Measurements from ENCODE around the gene ZC3H10. TPM values are rescaled to one million over a fixed set of nuclear protein-coding genes. Genes with fewer than 3 reads are reported as not detected.

Gene ZC3H10
- total RNA-seq, 1 experiment from 2014 or later = 3.1 TPM

Other genes with a start within 250 kb of the ZC3H10 start
- gene PYM1, start 190.4 kb upstream of the ZC3H10 start, total RNA-seq (2014; rRNA removed; shearing (Covaris generic)) = 21.7 and 22.0 TPM in 2 replicates
- 16.9 and 23.6 TPM in 2 replicates for gene DGKA, start 187.1 kb upstream of the ZC3H10 start, total RNA-seq (2014; rRNA removed; shearing (Covaris generic))
- gene PMEL, start 152.2 kb upstream of the ZC3H10 start, total RNA-seq (2014; rRNA removed; shearing (Covaris generic)) = 0.84 and 1.1 TPM in 2 replicates
- gene CDK2, start 151.4 kb upstream of the ZC3H10 start, total RNA-seq (2014; rRNA removed; shearing (Covaris generic)) = 54.7 and 85.4 TPM in 2 replicates
- 39.2 and 45.1 TPM in 2 replicates for gene RAB5B, start 144.2 kb upstream of the ZC3H10 start, total RNA-seq (2014; rRNA removed; shearing (Covaris generic))
- gene SUOX, start 121.0 kb upstream of the ZC3H10 start, total RNA-seq (2014; rRNA removed; shearing (Covaris generic)) = 10.7 and 13.6 TPM in 2 replicates
- gene IKZF4, start 97.2 kb upstream of the ZC3H10 start, total RNA-seq (2014; rRNA removed; shearing (Covaris generic)) = 0.78 and 1.8 TPM in 2 replicates
- gene RPS26, start 76.3 kb upstream of the ZC3H10 start, total RNA-seq (2014; rRNA removed; shearing (Covaris generic)) = 1,489 and 2,299 TPM in 2 replicates
- 3.0 and 5.4 TPM in 2 replicates for gene ERBB3, start 38.1 kb upstream of the ZC3H10 start, total RNA-seq (2014; rRNA removed; shearing (Covaris generic))
- gene PA2G4, start 13.7 kb upstream of the ZC3H10 start, total RNA-seq (2014; rRNA removed; shearing (Covaris generic)) = 184 and 190 TPM in 2 replicates
- gene RPL41, start 1.6 kb upstream of the ZC3H10 start, total RNA-seq (2014; rRNA removed; shearing (Covaris generic)) = 2,792 and 3,380 TPM in 2 replicates
- 179 and 193 TPM in 2 replicates for gene ESYT1, start 10.0 kb downstream of the ZC3H10 start, total RNA-seq (2014; rRNA removed; shearing (Covaris generic))
- gene MYL6B, start 34.3 kb downstream of the ZC3H10 start, total RNA-seq (2014; rRNA removed; shearing (Covaris generic)) = 62.7 and 64.5 TPM in 2 replicates
- 3,182 and 3,310 TPM in 2 replicates for gene MYL6, start 40.1 kb downstream of the ZC3H10 start, total RNA-seq (2014; rRNA removed; shearing (Covaris generic))
- 29.8 and 35.7 TPM in 2 replicates for gene SMARCC2, start 71.2 kb downstream of the ZC3H10 start, total RNA-seq (2014; rRNA removed; shearing (Covaris generic))
- gene RNF41, start 103.7 kb downstream of the ZC3H10 start, total RNA-seq (2014; rRNA removed; shearing (Covaris generic)) = 31.4 and 37.7 TPM in 2 replicates
- 68.1 and 72.1 TPM in 2 replicates for gene NABP2, start 106.1 kb downstream of the ZC3H10 start, total RNA-seq (2014; rRNA removed; shearing (Covaris generic))
- 0.36 TPM in 1 of 2 replicates, not detected in the other for gene SLC39A5, start 111.8 kb downstream of the ZC3H10 start, total RNA-seq (2014; rRNA removed; shearing (Covaris generic))
- gene ANKRD52, start 140.1 kb downstream of the ZC3H10 start, total RNA-seq (2014; rRNA removed; shearing (Covaris generic)) = 8.7 and 10.6 TPM in 2 replicates
- gene COQ10A, start 148.7 kb downstream of the ZC3H10 start, total RNA-seq (2014; rRNA removed; shearing (Covaris generic)) = 7.6 and 10.1 TPM in 2 replicates
- 89.0 and 110 TPM in 2 replicates for gene CS, start 182.1 kb downstream of the ZC3H10 start, total RNA-seq (2014; rRNA removed; shearing (Covaris generic))
- gene CNPY2, start 197.7 kb downstream of the ZC3H10 start, total RNA-seq (2014; rRNA removed; shearing (Covaris generic)) = 102 and 114 TPM in 2 replicates
- 23.7 and 24.0 TPM in 2 replicates for gene PAN2, start 215.7 kb downstream of the ZC3H10 start, total RNA-seq (2014; rRNA removed; shearing (Covaris generic))
- gene IL23A, start 220.6 kb downstream of the ZC3H10 start, total RNA-seq (2014; rRNA removed; shearing (Covaris generic)) = 0.36 and 1.3 TPM in 2 replicates
- 56.0 and 65.0 TPM in 2 replicates for gene STAT2, start 241.8 kb downstream of the ZC3H10 start, total RNA-seq (2014; rRNA removed; shearing (Covaris generic))
- gene APOF, start 244.6 kb downstream of the ZC3H10 start, total RNA-seq (2014; rRNA removed; shearing (Covaris generic)) = not detected in 2 replicates

Measured in RPMI7951 (cell line).